Glutamatergic neuron (in vitro differentiated cells): ENCODE data around the gene PDE2A. TPM values are rescaled to one million over a fixed set of nuclear protein-coding genes. Genes with fewer than 3 reads are reported as not detected.

Experiments used
- DNase-seq: peaks from one replicate; pipeline ENCODE4 v3.0.0; 2022
- H3K27ac Mint-ChIP-seq: one replicate; pipeline ENCODE4 v1.8.0; 2020; ENCODE audit warnings: mild to moderate bottlenecking, mixed read lengths, inconsistent platforms; ENCODE audit not compliant: unreplicated experiment
- H3K27me3 Mint-ChIP-seq: one replicate; pipeline ENCODE4 v1.8.0; 2020; ENCODE audit warnings: mild to moderate bottlenecking, moderate library complexity, mixed read lengths, inconsistent platforms; ENCODE audit not compliant: unreplicated experiment
- H3K36me3 Mint-ChIP-seq: one replicate; pipeline ENCODE4 v1.8.0; 2020; ENCODE audit warnings: mild to moderate bottlenecking, mixed read lengths, inconsistent platforms; ENCODE audit not compliant: unreplicated experiment
- H3K4me1 Mint-ChIP-seq: one replicate; pipeline ENCODE4 v1.8.0; 2020; ENCODE audit warnings: mild to moderate bottlenecking, low read depth, mixed read lengths, inconsistent platforms; ENCODE audit not compliant: unreplicated experiment
- H3K4me3 Mint-ChIP-seq: one replicate; pipeline ENCODE4 v1.8.0; 2020; ENCODE audit warnings: mild to moderate bottlenecking, mixed read lengths, inconsistent platforms; ENCODE audit not compliant: unreplicated experiment
- H3K9me3 Mint-ChIP-seq: one replicate; pipeline ENCODE4 v1.8.0; 2020; ENCODE audit warnings: mild to moderate bottlenecking, moderate library complexity, mixed read lengths, inconsistent platforms; ENCODE audit not compliant: unreplicated experiment
- total RNA-seq: library from RNA; stranded (reverse); fragmentation: NEBNext Ultra II Directional; extraction: Animal tissue kit (Norgen Biotek cat#: 25700); gene quantifications from one replicate; pipeline ENCODE4 v1.2.1, GENCODE V29; 2021; ENCODE audit not compliant: unreplicated experiment
- TF ChIP-seq, protein P1 (sequence below): fragments of 200-600 bp; sonication (generic); IDR thresholded peaks from one replicate; pipeline ENCODE4 v1.5.0; 2021; ENCODE audit not compliant: partially characterized antibody, unreplicated experiment

Gene PDE2A
- total RNA-seq, 1 donor from 2014 or later, result 16.9 TPM

DNA sequence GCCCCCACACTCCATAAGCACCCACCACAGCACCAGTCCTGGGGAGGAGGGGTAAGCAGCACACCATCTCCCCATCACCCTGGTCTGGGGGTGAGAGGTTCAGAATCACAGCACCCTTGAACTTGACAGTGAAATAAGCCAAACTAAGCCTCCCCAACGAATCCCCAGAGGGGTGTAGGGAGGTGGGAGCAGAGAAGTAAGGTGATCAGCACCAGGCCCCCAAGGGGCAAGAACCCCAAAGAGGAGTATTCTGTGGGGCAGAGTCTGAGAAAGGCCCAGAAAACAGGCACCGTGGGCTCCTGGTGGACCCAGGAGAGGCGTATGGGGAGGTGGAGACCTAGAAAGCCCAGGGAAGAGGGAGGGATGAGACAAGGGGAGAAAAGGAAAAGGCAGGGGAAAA, 47.1 kb upstream of the PDE2A start:
- Mint-ChIP-seq H3K4me1 (peaks cover 5% of the 10 kb centered on the region), H3K27me3 (peaks cover 8% of the 10 kb centered on the region), H3K36me3 (no peaks in the 10 kb centered on the region), H3K4me3 (no peak overlapping the region), H3K9me3 (peaks cover 4% of the 10 kb centered on the region), H3K27ac (no peak overlapping the region)
- TF ChIP-seq, protein P1, sequence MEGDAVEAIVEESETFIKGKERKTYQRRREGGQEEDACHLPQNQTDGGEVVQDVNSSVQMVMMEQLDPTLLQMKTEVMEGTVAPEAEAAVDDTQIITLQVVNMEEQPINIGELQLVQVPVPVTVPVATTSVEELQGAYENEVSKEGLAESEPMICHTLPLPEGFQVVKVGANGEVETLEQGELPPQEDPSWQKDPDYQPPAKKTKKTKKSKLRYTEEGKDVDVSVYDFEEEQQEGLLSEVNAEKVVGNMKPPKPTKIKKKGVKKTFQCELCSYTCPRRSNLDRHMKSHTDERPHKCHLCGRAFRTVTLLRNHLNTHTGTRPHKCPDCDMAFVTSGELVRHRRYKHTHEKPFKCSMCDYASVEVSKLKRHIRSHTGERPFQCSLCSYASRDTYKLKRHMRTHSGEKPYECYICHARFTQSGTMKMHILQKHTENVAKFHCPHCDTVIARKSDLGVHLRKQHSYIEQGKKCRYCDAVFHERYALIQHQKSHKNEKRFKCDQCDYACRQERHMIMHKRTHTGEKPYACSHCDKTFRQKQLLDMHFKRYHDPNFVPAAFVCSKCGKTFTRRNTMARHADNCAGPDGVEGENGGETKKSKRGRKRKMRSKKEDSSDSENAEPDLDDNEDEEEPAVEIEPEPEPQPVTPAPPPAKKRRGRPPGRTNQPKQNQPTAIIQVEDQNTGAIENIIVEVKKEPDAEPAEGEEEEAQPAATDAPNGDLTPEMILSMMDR, result no peak
- no peak for DNase-seq

DNA sequence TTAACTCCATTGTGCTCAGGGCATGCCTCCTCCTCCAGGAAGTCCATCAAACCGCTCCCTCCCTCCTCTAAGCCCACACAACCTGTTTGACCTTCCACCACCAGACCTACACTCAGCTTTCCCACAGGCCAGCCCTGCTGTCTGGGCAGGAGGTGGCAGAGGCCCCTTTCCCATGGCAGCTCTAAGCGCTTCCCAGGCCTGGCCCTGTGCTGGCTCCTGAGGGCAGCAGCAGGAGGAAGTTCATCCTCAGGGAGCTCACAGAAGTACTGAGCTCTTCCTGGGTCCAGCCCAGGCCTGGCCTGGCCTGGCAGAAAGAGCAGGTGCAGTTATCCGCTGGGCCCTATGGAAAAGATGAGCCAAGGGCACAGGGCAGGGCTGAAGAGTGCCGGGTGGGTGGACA, 46.6 kb upstream of the PDE2A start:
- Mint-ChIP-seq H3K9me3 (peaks cover 4% of the 10 kb centered on the region), H3K27me3 (peaks cover 8% of the 10 kb centered on the region), H3K36me3 (no peaks in the 10 kb centered on the region), H3K27ac (no peak overlapping the region), H3K4me1 (peaks cover 5% of the 10 kb centered on the region), H3K4me3 (no peak overlapping the region)
- DNase-seq, result no peak
- TF ChIP-seq, protein P1, result no peak

DNA sequence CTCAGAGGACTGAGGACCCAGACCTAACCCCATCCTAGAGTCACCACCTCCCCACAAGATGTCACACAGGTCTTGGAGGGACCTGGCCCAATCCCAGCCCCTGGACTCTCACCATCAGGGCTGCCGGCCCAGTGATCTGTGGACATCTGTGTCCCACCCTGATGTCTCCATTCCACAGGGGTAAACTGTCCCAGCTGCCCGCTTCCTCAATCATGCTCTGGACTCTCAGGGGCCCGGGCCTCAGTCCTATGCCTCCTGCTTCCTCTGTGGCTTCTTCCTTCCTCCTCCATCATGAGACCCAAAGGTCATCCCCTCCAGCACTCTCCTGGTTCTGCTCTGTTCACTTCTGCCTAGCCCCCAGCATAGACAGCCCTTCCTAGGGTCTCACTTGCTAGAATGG, 45.8 kb upstream of the PDE2A start:
- Mint-ChIP-seq H3K27ac (no peak overlapping the region), H3K9me3 (no peaks in the 10 kb centered on the region), H3K4me1 (peaks cover 5% of the 10 kb centered on the region), H3K27me3 (peaks cover 8% of the 10 kb centered on the region), H3K36me3 (no peaks in the 10 kb centered on the region), H3K4me3 (no peak overlapping the region)
- no peak for DNase-seq
- TF ChIP-seq, protein P1, result no peak

DNA sequence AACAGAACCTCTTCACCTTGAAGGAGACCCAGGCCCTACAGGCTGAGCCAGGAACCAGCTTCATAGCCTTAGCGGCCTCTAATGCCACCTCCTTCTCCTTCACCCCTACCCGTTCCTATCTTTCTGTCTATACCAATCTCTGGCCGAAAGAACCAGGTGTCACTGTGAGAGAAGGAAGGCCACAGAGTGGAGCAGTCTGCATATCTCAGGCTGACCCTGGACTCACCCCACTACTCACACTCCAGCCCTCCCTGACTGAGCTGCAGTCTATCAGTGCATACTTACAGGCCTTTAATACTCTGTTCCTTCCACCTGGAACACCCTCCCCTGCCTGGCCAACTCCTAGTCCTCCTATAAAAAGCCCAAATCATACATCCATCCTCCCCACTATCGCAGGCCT, 45.3 kb upstream of the PDE2A start:
- TF ChIP-seq, protein P1, result no peak
- no peak for DNase-seq
- H3K27ac Mint-ChIP-seq, result no peak overlapping the region
- H3K4me1 Mint-ChIP-seq, result peaks cover 5% of the 10 kb centered on the region
- H3K27me3 Mint-ChIP-seq, result peaks cover 8% of the 10 kb centered on the region
- H3K36me3 Mint-ChIP-seq, result no peaks in the 10 kb centered on the region
- no peak overlapping the region for H3K4me3 Mint-ChIP-seq
- no peaks in the 10 kb centered on the region for H3K9me3 Mint-ChIP-seq

DNA sequence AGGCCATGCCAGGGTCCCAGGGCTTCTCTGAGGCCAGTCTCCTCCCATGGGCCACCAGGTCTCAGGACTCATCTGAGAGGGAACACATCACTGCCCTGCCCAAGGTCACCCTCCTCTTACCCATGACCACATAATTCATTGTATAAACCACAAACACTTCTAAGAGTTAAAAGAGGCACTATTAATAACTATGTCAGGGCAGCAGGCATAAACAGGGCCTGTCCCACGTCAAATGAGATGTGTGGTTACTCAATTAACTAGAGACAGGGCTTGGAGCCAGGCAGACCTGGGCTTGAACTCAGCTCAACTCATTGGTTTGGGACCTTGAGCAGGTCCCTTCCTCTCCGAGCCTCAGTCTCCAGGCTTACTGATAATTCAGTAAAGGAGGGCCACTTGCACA, 44.9 kb upstream of the PDE2A start:
- Mint-ChIP-seq H3K36me3 (no peaks in the 10 kb centered on the region), H3K27me3 (peaks cover 8% of the 10 kb centered on the region), H3K4me3 (no peak overlapping the region), H3K4me1 (peaks cover 5% of the 10 kb centered on the region), H3K27ac (no peak overlapping the region), H3K9me3 (no peaks in the 10 kb centered on the region)
- DNase-seq, result no peak
- TF ChIP-seq, protein P1, result no peak
